Right lobe of liver (tissue), 4 donors: ENCODE results near the gene CNTN2.

Source experiments
- CTCF ChIP-seq, 4 donors: fragments of 200-600 bp in 3 of 4; fragments of 450-650 bp in 1 of 4; IDR thresholded peaks; one replicate each; pipeline versions ENCODE4 v1.5.1 to v1.8.0; 2016 to 2022; ENCODE audit warnings: antibody characterized with exemption in 4 of 4, mild to moderate bottlenecking in 2 of 4
- POLR2A ChIP-seq: fragments of 450-650 bp; IDR thresholded peaks from one replicate; pipeline ENCODE4 v1.6.1; 2017; ENCODE audit warnings: antibody characterized with exemption, mild to moderate bottlenecking
- donor health status: DM: no; HTN: no; CAD: no.
- donor health status: DM: no; HTN: no; CAD: no.
- donor health status: DM: no; HTN: yes; CAD: no.

- no peak for TF ChIP-seq CTCF (IDR thresholded peaks at IDR 0.05)
- TF ChIP-seq POLR2A = no peak
Measured at GRCh38 chr1:205064741-205065316, 21.8 kb downstream of the CNTN2 start.
